IMR-90 (cell line): ENCODE results near the gene SLC5A11. TPM values are rescaled to one million over a fixed set of nuclear protein-coding genes. Genes with fewer than 3 reads are reported as not detected.
A peak's percentile ranks its signal among the peaks of the same experiment; 100 is the strongest.

Source experiments
- ATAC-seq: fragments of 200-7000 bp; cut with Tn5 transposase; 2 replicates; pipeline ENCODE4 v1.9.1; 2020; ENCODE audit warnings: low read depth, mild to moderate bottlenecking, moderate library complexity
- BruUV-seq: library from RNA; stranded (reverse); fragments of 400-500 nt; replicated peaks from 2 replicates; lab custom pipeline; 2021; lab: Mats Ljungman, UMichigan
- CTCF ChIA-PET: fragments of 300-600 bp; formaldehyde crosslinking; extraction: SDS; loops from one replicate; lab custom pipeline; 2021; ENCODE audit warnings: antibody characterized with exemption; lab: Yijun Ruan, JAX
- POLR2A ChIA-PET: fragments of 300-600 bp; sonication (Branson Sonifier 250); formaldehyde crosslinking; loops from one replicate; lab custom pipeline; 2022; ENCODE audit warnings: antibody characterized with exemption; ENCODE audit not compliant: unreplicated experiment; lab: Charles Lee
- DNase-seq: peaks from one replicate; pipeline ENCODE4 v3.0.0; 2013
- H2AFZ ChIP-seq: replicated peaks from 2 replicates; pipeline ENCODE3; 2013; ENCODE audit warnings: low read length, mild to moderate bottlenecking; ENCODE audit not compliant: poor library complexity
- H2AK5ac ChIP-seq: 2 replicates; pipeline ENCODE4 v1.6.1; 2013; ENCODE audit warnings: low read depth, low read length, inconsistent platforms
- H2AK9ac ChIP-seq: replicated peaks from 2 replicates; pipeline ENCODE3; 2013; ENCODE audit warnings: mild to moderate bottlenecking, low read depth, low read length, moderate library complexity; ENCODE audit not compliant: poor library complexity
- H2BK120ac ChIP-seq: 2 replicates; pipeline ENCODE4 v1.6.1; 2013; ENCODE audit warnings: low read depth, low read length, inconsistent platforms
- H2BK15ac ChIP-seq: 3 replicates; pipeline ENCODE4 v1.6.1; 2013; ENCODE audit warnings: low read depth, low read length, inconsistent platforms
- H2BK20ac ChIP-seq: 2 replicates; pipeline ENCODE4 v1.6.1; 2013; ENCODE audit warnings: low read depth, mild to moderate bottlenecking, inconsistent platforms, low read length, moderate library complexity
- H2BK5ac ChIP-seq: 2 replicates; pipeline ENCODE4 v1.6.1; 2013; ENCODE audit warnings: mild to moderate bottlenecking, low read depth, low read length, inconsistent platforms; ENCODE audit not compliant: poor library complexity, severe bottlenecking
- H3K14ac ChIP-seq: replicated peaks from 2 replicates; pipeline ENCODE4 v1.6.1; 2013; ENCODE audit warnings: low read depth, low read length, inconsistent platforms
- H3K18ac ChIP-seq: 2 replicates; pipeline ENCODE4 v1.6.1; 2013; ENCODE audit warnings: low read depth, low read length, control low read depth
- H3K23ac ChIP-seq: 2 replicates; pipeline ENCODE4 v1.6.1; 2013; ENCODE audit warnings: low read depth, low read length, inconsistent platforms
- H3K27ac ChIP-seq: 2 replicates; pipeline ENCODE4 v1.5.1; 2013; ENCODE audit warnings: mild to moderate bottlenecking, control low read depth, low read length; ENCODE audit not compliant: insufficient read depth
- H3K27me3 ChIP-seq: 2 replicates; pipeline ENCODE4 v1.6.1; 2013; ENCODE audit warnings: low read length; ENCODE audit not compliant: control insufficient read depth, insufficient read depth
- H3K36me3 ChIP-seq: 2 replicates; pipeline ENCODE4 v1.6.1; 2013; ENCODE audit warnings: low read length, mixed read lengths; ENCODE audit not compliant: control insufficient read depth, insufficient read depth
- H3K4ac ChIP-seq: 2 replicates; pipeline ENCODE4 v1.6.1; 2013; ENCODE audit warnings: low read depth, low read length, inconsistent platforms
- H3K4me1 ChIP-seq: 2 replicates; pipeline ENCODE4 v1.6.1; 2013; ENCODE audit warnings: low read length, mixed read lengths; ENCODE audit not compliant: control insufficient read depth, insufficient read depth
- H3K4me2 ChIP-seq: 2 replicates; pipeline ENCODE4 v1.6.1; 2013; ENCODE audit warnings: low read depth, mild to moderate bottlenecking, control low read depth, low read length, moderate library complexity
- H3K4me3 ChIP-seq: 2 replicates; pipeline ENCODE4 v1.5.1; 2013; ENCODE audit warnings: low read depth, mild to moderate bottlenecking, control low read depth, low read length, moderate library complexity; ENCODE audit not compliant: insufficient read depth
- H3K56ac ChIP-seq: 2 replicates; pipeline ENCODE4 v1.6.1; 2013; ENCODE audit warnings: low read length, inconsistent platforms; ENCODE audit not compliant: insufficient read depth; ENCODE audit errors: extremely low read depth
- H3K79me1 ChIP-seq, 2 experiments: 2 replicates each; pipeline ENCODE4 v1.6.1; 2013; ENCODE audit warnings: low read length in 2 of 2, inconsistent platforms in 1 of 2, low read depth in 1 of 2
- H3K9ac ChIP-seq: 2 replicates; pipeline ENCODE4 v1.6.1; 2013; ENCODE audit warnings: low read depth, low read length, control low read depth
- H3K9me1 ChIP-seq: 2 replicates; pipeline ENCODE4 v1.6.1; 2013; ENCODE audit warnings: low read length, inconsistent platforms; ENCODE audit not compliant: insufficient read depth
- H3K9me3 ChIP-seq: 2 replicates; pipeline ENCODE4 v1.6.1; 2013; ENCODE audit warnings: low read length; ENCODE audit not compliant: control insufficient read depth, insufficient read depth
- H4K20me1 ChIP-seq: 2 replicates; pipeline ENCODE4 v1.6.1; 2013; ENCODE audit warnings: low read length, inconsistent platforms; ENCODE audit not compliant: insufficient read depth
- H4K5ac ChIP-seq: 2 replicates; pipeline ENCODE4 v1.6.1; 2013; ENCODE audit warnings: mild to moderate bottlenecking, low read depth, low read length, control low read depth
- H4K8ac ChIP-seq, 2 experiments: 2 replicates each; pipeline ENCODE4 v1.6.1; 2013; ENCODE audit warnings: low read depth in 2 of 2, low read length in 2 of 2, control low read depth in 1 of 2, inconsistent platforms in 1 of 2
- H4K91ac ChIP-seq: 2 replicates; pipeline ENCODE4 v1.6.1; 2013; ENCODE audit warnings: low read depth, low read length, inconsistent platforms; ENCODE audit not compliant: insufficient read depth
- WGBS, 2 experiments: methylation state at CpG; one replicate each; pipeline versions ENCODE4 v1.1.5 to v1.1.7; 2013; ENCODE audit warnings: missing lambda C conversion rate in 2 of 2; ENCODE audit not compliant: insufficient read length in 1 of 2; ENCODE audit errors: extremely low coverage in 2 of 2; 5-methylcytosine and 5-hydroxymethylcytosine counted together
- dilution Hi-C: fragments of 300-500 bp; cut with HindIII; formaldehyde crosslinking; loops from one replicate; pipeline ENCODE4 v1.14.3; 2018; ENCODE audit warnings: low sequenced_read_pairs; ENCODE audit not compliant: unreplicated experiment
- in situ Hi-C: fragments of 300-500 bp; cut with MboI; formaldehyde crosslinking; loops from 3 replicates; pipeline ENCODE4 v1.14.3; 2019; ENCODE audit warnings: low sequenced_read_pairs, inconsistent platforms, mixed read lengths
- intact Hi-C: fragments of 100-400 bp; cut with micrococcal nuclease; formaldehyde crosslinking; loops from 2 replicates; pipeline ENCODE4 v1.10.0; 2022
- polyA plus RNA-seq, 3 experiments: library from polyadenylated mRNA; depleted of rRNA; stranded (reverse); fragments of >200 nt; gene quantifications; 2 replicates each; pipeline ENCODE4 v1.2.3, GENCODE V29; 2012; ENCODE audit warnings: low replicate concordance in 1 of 3
- total RNA-seq: library from RNA; depleted of rRNA; stranded (reverse); fragments of >200 nt; gene quantifications from 2 replicates; pipeline ENCODE4 v1.2.3, GENCODE V29; 2012
- TF ChIP-seq, protein P1 (sequence below): conservative IDR thresholded peaks from 2 replicates; pipeline ENCODE4 v1.5.1; 2012; ENCODE audit warnings: mild to moderate bottlenecking, low read depth, low read length, improper control_type of control experiment
- TF ChIP-seq, protein P2 (sequence below): fragments of 150-350 bp; IDR thresholded peaks from 2 replicates; pipeline ENCODE4 v1.6.1; 2017; ENCODE audit warnings: mild to moderate bottlenecking, antibody characterized with exemption, low read length, low read depth

The SLC5A11 gene
- total and polyA plus RNA-seq, 2 of the 4 experiments (the other 2 are of a cell fraction): under 0.01 TPM; not detected in 1

DNA sequence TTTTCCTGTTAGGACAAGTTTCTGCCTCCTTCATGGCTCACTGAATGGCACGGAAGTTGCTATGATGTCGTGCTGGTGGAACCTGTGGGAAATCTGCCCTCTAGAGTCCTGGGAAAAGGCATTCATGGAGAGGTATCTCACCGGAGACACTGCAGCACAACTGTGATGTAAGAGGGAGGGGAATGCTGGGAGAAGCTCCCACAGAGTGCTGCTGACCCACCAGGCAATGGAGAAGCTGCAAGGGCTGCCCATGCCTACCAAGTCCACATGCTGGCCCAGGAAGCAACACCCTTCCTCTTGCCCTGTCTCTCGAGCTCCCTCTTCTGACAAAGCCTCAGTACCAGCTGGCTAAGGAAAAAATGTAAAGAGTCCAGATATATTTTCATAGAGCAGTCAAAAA is 45.2 kb upstream of the SLC5A11 start:
- Histone ChIP-seq H3K9ac (no peak overlapping the region), H4K8ac (no peak overlapping the region), H3K79me1 (peaks cover 32 to 40% of the 10 kb centered on the region in 2 experiments), H2BK15ac (no peak overlapping the region), H3K4ac (no peak overlapping the region), H3K27ac (no peak overlapping the region), H3K23ac (no peak overlapping the region), H3K4me2 (no peak overlapping the region), H4K20me1 (no peaks in the 10 kb centered on the region; the same call in 1 of the 2 replicates), H3K36me3 (peaks cover 63% of the 10 kb centered on the region), H2AFZ (no peak overlapping the region), H4K5ac (no peak overlapping the region), H2BK20ac (no peak overlapping the region), H2AK5ac (no peak overlapping the region), H3K4me3 (no peak overlapping the region), H2BK5ac (no peak overlapping the region), H3K56ac (no peak overlapping the region), H2AK9ac (no peak overlapping the region), H3K27me3 (no peaks in the 10 kb centered on the region), H2BK120ac (no peak overlapping the region), H4K91ac (no peak overlapping the region), H3K14ac (no peak overlapping the region), H3K9me3 (no peaks in the 10 kb centered on the region), H3K9me1 (peaks cover 8% of the 10 kb centered on the region), H3K4me1 (peaks cover 4% of the 10 kb centered on the region; the same call in 1 of the 2 replicates), H3K18ac (no peak overlapping the region)
- 100% methylated on average over 2 of the region's 4 CpGs; no CpG with 5 or more reads in 1 of the 2 experiments for WGBS, 2 experiments
- ATAC-seq (peak; percentile 53), DNase-seq (peak; percentile 65)
- POLR2A ChIA-PET: no interaction called here
- CTCF ChIA-PET: interaction anchor here (0.5 to 1.3 kb wide), 3 partner anchors 157 to 237 kb away, joined by 3 to 11 read pairs (median 3); no protein-coding TSS in a partner anchor
- TF ChIP-seq, protein P1, sequence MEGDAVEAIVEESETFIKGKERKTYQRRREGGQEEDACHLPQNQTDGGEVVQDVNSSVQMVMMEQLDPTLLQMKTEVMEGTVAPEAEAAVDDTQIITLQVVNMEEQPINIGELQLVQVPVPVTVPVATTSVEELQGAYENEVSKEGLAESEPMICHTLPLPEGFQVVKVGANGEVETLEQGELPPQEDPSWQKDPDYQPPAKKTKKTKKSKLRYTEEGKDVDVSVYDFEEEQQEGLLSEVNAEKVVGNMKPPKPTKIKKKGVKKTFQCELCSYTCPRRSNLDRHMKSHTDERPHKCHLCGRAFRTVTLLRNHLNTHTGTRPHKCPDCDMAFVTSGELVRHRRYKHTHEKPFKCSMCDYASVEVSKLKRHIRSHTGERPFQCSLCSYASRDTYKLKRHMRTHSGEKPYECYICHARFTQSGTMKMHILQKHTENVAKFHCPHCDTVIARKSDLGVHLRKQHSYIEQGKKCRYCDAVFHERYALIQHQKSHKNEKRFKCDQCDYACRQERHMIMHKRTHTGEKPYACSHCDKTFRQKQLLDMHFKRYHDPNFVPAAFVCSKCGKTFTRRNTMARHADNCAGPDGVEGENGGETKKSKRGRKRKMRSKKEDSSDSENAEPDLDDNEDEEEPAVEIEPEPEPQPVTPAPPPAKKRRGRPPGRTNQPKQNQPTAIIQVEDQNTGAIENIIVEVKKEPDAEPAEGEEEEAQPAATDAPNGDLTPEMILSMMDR: peak; percentile 23
- TF ChIP-seq, protein P2, sequence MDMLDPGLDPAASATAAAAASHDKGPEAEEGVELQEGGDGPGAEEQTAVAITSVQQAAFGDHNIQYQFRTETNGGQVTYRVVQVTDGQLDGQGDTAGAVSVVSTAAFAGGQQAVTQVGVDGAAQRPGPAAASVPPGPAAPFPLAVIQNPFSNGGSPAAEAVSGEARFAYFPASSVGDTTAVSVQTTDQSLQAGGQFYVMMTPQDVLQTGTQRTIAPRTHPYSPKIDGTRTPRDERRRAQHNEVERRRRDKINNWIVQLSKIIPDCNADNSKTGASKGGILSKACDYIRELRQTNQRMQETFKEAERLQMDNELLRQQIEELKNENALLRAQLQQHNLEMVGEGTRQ: no peak
- intact Hi-C loops: loop anchor here (2.0 kb wide), 1 partner anchor 220 kb away; no protein-coding TSS in a partner anchor
- no TSS peak for BruUV-seq
- dilution Hi-C loops: no loop called here
- in situ Hi-C loops: no loop called here
